Measurements from ENCODE around the gene ZBTB8OS.

ZBTB8OS gene

DNA sequence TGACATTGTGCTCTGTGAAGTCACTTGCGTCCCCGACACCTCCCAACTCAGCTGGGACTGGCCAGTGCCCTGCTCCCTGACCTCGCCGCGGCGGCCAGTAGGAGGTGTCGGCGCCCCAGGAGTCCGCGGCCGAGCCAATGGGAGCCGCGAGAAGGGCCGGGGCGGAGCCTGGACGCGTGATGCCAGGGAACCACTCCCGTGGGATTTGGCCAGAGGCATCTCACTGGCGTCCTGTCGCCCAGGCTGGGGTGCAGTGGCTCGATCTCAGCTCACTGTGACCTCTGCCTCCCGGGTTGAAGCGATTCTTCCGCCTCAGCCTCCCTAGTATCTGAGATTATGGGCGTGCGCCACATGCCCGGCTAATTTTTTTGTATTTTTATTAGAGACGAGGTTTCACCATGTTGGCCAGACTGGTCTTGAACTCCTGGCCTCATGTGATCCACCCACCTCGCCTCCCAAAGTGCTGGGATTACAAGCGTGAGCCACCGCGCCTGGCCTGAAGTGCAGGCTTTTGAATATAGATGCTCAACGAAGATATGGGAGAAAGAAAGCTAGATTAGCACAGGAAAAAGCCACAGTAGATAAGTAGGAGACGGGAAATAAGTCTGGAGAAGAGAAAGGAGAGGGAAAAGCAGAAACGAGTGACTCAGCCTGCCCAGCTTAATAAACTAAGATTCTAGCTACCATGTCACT is 38.0 kb downstream of the ZBTB8OS start:
- peak; percentile 71 for DNase-seq (ENCODE audit: low spot score)

GRCh38 chr1:32611859-32612188 is 38.5 kb downstream of the ZBTB8OS start:
- DNase-seq (ENCODE audit: low spot score) = no peak

DNA sequence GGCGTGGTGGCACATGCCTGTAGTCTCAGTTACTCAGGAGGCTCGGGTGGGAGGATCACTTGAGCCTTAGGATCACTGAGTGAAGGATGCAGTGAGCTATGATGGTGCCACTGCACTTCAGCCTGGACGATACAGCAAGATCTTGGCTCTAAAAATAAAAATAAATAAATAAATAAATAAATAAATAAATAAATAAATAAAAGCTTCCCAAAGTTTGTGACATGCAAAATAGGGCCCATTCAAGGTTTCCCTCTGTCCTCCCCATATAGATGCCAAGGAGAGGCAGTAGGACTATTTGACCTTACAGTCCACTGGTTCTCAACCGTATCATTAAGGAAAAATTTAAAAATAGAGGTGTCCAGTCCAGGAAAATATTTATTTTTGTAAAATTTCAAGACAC is 41.2 kb downstream of the ZBTB8OS start:
- DNase-seq (ENCODE audit: low spot score) = no peak

GRCh38 chr1:32606565-32607371 is 43.6 kb downstream of the ZBTB8OS start:
- no peak for DNase-seq (ENCODE audit: low spot score)

- DNase-seq (ENCODE audit: low spot score) = no peak
These were observed 44.5 kb downstream of the ZBTB8OS start for GRCh38 chr1:32605711-32606424.

DNA sequence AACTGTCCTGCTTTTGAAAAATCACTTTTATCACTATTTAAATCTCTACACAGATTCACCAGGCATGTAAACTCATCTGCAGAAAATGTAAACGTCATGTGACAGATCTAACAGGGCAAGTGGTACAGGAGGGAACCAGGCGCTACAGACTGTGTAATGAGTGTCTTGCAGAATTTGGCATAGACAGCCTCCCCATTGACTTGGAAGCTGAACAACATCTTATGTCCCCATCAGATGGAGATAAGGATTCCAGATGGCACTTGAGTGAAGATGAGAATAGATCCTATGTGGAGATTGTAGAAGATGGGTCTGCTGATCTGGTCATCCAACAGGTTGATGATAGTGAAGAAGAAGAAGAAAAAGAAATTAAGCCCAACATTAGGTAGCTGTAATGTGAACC is 50.3 kb downstream of the ZBTB8OS start:
- DNase-seq (ENCODE audit: low spot score) = peak; percentile 57

- no peak for DNase-seq (ENCODE audit: low spot score)
These were observed 57.4 kb downstream of the ZBTB8OS start for GRCh38 chr1:32592943-32593342.

- peak; percentile 4 for DNase-seq (ENCODE audit: low spot score)
These were observed 69.9 kb downstream of the ZBTB8OS start for GRCh38 chr1:32580348-32581017.

Small RNA genes lying within 50 kb of the gene (small RNA-seq; reads per million reads assigned to genes)
- gene RF00019 = 0 reads per million in 2 experiments
